ENCODE measurements around the gene TBX1.
A peak's percentile ranks its signal among the peaks of the same experiment; 100 is the strongest.

Gene TBX1

DNA sequence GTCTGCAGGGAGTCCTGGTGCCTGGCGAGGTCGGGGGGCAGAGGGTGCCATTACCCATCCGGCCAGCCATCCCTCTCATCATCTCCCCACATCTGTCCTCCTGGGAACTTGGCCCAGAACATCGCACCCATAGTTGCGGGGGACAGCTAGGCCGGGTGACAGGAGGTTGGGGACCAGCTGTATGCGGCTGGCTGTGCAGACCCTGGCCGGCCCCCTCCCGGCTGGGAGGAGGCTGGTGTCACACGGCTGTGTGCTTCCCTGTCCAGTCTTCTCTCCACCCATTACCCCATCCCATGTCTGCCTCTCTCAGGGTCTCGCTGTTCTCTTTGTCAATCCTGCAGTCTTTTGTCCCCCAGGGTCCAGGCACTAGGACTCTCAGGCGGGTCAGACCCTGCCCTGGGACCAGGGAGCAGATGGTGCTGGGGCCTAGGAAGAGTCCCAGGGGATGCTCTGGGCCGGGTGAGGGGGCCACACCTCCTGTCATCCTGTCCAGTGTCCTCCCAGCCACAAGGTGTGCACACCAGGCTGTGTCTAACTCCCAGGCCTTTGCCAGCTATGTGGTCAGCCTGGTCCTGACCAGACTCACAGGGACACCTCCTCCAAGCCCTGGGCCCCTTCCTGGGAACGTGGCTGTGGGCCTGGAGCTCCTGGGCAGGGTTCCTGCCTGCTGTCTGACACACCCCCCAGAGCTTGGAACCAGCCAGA, 6.4 kb upstream of the TBX1 start:
- DNase-seq (ENCODE audit: low spot score), result no peak

DNA sequence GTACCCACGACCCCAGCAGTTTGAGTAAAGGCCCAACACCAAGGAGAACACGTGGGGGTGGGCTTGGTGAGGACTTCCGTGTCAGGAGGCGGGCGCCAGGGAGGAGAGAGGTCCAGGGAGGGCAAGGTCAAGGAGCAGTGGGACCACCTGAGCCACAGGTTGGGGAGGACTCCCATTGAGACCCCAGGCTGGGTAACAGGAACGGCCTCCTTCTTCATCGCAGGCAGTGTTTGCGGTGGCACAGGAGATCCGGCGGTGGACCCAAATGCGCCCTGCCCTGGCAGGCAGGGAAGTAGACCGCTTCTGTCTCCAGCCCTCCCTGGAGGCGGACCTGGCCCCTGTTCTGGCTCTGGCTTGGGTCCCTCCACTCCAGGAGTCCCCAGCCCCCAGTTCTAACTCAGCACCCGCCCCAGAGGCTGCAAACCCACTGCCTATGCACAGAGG, 5.9 kb upstream of the TBX1 start:
- no peak for DNase-seq (ENCODE audit: low spot score)

DNA sequence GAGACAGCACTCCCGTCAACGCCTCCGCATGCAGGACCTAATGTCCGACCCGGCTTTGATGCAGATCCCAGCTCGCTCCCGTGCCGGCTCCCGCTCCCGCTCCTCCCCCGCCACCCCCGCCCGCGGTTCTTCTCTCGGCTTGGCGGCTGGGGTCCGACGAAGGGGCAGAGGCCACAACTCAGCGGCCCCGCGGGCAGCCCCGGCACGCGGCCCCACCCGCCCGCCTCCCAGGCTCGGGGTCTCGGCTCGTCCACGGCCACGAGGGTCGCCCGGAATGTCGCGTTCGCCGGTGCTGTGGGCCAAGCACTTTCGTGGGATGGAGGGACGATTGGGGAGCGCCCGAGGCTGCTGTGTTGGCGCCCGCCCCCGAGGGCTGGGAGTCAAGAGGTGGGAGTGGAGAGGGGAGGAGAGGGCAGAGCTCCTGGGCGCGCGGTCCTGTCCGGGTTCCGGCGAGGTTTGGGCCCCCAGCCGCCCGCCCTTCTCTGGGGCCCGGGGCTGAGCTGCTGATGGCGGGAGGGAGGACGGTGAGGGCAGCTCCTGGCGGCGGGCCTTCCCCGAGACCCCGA, 5.3 kb upstream of the TBX1 start:
- DNase-seq (ENCODE audit: low spot score), result no peak

DNA sequence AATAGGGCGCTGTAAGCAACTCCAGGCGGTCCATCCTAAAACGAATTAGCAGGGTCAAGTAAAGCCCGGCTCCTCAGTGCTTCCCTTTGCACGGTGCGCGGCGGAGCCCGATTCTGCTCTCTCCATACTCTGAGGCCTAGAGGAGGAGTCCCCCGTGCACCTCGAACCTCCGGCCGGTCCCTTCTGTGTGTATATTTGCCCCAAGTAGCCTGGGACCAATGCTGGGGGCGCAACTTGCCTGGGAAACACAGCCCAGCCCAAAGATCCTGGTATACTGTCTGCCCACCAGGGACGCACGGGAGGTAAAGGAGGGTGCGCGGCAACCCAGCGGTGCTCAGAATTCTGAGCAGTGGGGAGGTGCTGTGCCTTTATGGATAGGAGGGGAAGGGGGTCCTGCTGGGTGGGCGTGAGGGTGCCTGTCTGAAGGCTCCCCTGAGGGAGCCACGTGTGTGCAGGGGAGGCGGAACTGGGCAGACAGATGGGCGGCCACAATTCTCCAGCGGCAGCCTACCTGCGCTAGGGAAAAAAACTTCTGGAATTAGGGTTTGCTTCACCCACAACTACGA, 4.8 kb upstream of the TBX1 start:
- no peak for DNase-seq (ENCODE audit: low spot score)

DNA sequence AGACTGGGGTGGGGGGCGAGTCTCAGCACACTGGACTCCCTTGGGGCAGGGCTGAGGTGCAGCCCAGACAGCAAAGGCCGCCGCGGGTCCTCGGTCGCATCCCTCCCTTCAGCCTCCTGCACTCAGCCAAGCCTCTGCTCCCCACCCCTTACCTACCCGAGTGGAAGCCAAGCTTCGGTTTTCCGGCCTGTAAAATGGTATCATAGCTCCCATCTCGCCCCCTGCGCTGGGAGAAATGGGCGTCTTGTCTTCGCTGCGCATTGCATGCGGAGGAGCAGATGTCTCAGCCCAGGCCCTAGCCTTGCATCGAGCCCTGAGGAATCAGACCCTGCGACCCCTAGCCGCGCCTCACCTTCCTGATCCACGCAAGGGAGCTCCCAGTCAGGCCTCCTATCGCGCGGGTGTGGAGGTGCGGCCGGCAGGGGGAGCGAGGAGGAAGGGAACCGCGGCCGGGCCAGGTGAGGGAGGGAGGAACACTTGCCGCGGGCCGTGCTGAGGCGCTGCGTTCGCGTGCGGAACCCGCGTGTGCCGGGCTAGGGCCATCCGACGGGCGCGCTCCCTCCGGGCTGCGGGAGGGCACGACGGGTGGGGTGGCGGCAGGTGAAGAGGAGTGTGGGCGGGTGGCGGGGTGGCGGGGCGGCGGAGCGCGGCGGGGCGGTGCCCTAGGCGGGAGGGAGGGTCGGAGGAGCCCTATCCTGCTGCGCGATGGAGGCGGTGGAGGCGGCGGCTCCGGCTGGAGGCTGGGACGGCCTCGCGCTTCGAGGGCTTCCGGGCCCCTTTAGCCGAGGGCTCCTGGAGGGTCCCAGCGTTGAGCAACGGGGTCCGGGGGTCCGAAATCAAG, 4.1 kb upstream of the TBX1 start:
- DNase-seq (ENCODE audit: low spot score), result peak; percentile 98

DNA sequence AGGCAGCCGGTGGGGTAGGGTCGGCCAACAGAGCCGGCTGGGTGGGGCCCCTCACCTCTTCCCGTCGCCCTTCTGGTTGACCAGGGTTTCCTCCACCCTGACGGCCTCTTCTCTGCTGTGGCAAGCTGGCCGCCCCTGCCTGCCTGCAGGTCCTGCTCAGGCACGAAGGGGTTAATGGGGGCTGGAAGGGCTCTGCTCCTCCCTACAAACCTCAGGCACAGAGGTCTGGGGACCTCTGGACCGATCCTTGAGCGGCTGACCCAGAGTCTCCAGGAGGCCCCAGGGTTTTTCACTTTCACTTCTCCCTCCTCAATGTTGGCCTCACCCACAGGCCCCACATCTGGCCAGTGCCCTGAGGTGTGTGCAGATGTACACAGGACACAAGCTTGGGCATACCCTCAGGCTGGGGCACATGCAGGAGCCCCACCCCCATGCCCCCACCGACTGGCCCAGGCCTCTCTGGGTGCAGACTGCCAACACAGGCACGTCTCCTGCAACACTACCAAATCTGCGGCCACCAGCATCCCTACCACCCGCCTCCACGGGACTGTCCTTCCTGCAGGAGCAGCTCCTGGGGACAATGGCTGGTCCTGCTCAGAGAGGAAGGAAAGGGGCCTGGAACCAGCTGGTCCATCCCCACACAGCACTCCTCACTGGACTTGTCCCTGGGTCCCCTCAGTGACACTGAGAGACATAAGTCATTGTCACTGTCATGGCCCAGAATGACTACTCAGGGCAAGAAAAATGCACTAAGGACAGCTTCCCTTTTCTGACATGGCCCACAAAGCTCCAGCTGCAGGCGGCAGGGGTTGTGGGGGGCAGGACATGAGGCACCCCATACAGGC, 3.2 kb upstream of the TBX1 start:
- peak; percentile 58 for DNase-seq (ENCODE audit: low spot score)

DNA sequence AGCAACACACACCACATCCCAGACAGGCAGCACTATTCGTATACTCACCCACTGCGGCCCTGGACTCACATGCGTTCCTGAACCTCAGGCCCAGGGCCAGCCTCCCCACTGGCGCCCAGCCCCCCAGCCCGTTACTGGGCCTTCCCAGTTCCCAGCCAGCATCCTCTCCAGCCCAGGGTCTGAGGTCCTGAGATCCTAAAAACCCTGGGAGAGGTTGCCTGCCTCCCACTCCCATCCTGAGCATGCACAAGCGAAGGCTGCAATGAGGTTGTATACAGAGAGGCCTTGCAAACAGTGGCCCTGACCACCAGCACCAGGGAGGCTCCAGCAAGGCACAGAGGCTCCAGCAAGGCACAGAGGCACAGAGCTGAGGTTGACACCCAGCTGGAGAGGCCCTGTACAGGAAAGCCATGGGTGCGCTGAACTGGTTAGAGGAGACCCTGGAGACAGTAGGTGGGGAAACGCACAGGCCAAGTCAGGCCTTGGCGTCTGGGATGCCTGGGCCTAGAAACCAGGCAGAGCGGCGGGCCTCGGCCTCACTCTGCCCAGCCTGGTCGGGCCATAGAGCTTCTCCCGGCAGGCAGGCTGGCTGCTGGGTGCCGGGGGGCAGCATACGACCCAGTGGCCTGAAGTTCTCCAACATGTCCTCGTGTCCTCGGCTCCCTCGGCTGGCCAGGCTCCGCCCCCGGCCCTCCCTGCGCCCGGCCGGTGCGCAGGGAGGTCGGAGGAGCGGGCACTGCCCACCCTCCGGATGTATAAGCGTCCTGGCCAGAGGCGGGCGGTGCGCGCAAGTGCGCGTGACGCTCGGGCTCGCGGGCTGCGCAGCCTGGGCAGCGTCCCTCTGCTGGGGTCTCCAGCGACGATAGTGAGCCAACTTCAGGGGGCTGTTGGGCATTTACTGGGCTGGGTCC, 2.3 kb upstream of the TBX1 start:
- peak; percentile 49 for DNase-seq (ENCODE audit: low spot score)

DNA sequence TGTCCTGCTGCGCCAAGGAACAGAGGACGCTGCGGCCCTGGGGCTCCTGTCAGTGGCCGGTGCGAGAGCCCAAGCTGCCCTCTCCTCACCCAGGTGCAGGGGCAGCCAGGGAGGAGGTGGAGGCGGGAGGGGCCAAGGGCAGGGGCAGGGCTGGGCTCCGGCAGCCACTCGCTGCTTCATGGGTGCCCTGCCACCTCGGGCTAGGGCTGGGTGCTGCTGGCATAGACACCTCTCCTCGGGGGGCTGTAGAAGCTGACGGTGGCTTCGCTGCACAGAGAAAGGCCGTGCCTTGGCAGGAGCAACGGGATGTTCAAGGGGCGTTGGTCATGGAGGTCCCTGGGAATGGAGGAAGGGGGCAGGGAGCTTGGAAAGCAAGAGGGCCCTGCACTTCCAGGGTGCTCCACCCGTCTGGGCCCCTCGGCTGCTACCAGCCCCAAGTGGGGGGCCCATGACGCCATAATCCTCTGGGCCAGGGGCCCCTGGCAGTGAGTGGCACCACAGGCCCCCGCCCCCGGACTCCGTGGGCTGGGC, 1.6 kb upstream of the TBX1 start:
- DNase-seq (ENCODE audit: low spot score), result no peak

DNA sequence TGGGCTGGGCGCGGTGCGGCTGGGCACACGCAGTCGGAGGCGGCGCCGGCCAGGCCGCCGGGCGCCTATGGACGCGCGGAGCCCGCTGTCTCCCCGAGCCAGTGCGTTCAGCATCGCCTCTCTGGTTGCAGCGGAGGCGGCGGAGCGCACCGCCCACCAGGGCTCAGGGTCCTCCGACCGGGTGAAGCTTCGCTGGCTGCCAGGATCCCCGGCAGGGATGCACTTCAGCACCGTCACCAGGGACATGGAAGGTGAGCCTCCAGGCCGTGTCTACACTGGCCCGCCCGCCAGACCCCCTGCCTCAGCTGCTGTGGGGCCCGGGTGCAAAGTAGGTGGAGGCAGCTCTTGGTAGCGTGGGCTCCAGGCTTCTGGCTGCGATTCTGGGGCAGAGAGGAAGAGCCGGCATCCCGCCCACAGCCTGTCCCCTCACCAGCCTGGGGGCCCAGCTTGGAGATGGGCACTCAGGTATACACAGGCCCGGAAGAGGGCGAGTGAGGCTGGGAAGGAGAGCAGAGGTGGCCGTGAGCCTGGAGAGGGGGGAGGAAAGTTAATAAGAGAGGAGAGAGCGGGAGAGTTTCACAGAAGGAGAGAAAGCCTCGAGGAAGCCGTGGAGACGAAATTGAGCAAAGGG, 1.0 kb upstream of the TBX1 start:
- no peak for DNase-seq (ENCODE audit: low spot score)

DNA sequence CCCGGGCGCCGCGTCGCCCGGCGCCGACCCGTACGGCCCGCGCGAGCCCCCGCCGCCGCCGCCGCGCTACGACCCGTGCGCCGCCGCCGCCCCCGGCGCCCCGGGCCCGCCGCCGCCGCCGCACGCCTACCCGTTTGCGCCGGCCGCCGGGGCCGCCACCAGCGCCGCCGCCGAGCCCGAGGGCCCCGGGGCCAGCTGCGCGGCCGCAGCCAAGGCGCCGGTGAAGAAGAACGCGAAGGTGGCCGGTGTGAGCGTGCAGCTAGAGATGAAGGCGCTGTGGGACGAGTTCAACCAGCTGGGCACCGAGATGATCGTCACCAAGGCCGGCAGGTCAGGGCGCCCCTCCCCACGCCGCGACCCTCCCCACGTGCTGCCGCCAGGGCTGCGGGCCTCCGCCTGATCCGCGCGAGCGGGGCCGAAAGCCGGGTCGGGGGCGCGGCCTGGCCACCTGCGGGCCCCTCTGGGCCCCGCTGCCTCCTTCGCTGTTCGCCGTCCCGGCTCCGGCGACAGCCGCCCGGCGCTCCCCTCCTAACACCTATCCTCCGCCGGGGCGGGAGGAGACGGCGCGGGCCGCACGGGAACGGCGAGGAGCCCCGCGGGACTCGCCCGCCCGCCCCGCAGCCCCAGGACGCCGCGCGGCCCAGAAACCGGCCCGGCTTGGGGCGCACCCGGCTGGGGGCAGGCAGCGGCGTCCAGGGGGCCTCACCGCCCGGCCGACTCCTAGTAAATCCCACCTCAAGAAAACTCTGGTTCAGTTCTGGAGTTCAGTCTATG, 560 bp downstream of the TBX1 start:
- DNase-seq (ENCODE audit: low spot score), result no peak

DNA sequence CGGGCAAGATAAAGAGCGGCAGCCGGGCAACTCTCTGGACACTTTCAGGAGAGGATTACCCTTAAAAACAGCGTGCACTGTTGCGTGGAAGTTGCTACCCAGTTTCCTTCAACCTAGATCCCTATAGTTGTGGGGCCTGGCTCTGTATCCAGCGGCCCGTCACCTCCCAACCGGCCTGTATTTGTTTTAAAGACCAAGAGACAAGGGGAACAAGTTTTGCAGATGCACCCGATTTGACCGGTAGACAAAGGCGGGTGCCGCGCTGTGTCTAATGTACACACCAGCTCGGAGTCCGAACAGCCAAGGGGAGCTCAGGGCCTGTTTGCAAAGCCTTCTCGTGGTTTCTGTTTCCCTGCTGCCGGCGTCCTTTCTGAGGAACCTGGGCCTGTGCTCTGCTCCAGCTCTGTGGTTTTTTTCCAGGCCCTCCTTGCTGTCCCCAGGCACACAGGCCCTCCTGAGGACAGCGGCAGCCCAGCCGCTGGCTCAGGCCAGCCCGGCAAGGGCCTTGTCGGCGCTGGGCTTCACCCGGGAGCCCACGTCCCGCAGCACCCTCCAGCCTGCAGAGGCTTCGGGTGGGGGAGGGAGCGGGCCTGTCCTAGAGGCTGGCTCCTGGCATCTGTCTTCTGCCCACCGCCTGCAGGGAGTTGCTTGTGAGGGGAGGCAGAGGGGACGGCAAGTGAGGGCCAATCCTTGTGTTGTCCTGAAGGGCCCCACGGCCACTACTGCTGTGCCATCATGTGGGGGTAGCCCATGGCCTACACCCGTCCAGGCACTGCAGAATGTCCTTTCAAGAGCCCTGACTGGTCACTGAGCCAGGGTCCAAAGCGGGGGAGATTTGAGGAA, 1.4 kb downstream of the TBX1 start:
- peak; percentile 67 for DNase-seq (ENCODE audit: low spot score)

DNA sequence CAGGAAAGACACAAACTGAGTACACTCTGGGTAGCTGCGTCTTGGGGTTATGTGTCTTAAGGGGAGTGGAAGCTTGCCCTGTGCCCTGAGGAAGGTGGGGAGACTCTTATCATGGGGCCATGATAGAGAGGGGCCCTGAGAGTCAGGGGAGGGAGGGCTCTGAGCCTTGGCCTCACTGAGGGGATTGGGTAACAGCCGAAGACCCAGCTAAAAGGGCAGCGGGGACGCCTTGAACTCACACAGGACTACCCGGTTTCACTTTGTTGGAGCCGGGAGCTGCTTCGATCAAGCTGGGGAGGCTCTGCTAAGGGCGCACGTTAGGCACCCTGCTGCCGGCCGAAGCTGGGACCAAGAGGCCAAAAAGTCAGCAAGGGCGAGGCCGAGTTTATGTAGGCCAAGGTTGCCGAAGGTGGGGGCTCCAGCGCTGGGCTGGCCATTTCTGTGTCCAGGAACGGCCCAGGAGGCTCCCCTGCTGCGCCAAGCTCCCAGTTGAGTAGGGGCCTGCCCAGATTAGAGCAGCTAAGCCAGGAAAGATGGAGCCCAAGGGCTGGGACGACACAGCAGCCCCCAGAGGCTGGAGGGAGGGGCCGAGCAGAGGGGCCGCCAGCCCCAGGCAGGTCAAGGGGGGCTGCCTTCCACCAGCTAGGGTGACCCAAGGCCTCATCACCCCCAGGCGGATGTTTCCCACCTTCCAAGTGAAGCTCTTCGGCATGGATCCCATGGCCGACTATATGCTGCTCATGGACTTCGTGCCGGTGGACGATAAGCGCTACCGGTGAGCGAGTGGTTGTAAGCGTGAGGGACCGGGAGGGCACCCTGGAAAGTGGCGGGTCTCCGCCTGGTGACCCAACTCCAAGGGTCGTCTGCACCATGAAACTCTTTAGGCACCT, 2.2 kb downstream of the TBX1 start:
- DNase-seq (ENCODE audit: low spot score), result no peak

DNA sequence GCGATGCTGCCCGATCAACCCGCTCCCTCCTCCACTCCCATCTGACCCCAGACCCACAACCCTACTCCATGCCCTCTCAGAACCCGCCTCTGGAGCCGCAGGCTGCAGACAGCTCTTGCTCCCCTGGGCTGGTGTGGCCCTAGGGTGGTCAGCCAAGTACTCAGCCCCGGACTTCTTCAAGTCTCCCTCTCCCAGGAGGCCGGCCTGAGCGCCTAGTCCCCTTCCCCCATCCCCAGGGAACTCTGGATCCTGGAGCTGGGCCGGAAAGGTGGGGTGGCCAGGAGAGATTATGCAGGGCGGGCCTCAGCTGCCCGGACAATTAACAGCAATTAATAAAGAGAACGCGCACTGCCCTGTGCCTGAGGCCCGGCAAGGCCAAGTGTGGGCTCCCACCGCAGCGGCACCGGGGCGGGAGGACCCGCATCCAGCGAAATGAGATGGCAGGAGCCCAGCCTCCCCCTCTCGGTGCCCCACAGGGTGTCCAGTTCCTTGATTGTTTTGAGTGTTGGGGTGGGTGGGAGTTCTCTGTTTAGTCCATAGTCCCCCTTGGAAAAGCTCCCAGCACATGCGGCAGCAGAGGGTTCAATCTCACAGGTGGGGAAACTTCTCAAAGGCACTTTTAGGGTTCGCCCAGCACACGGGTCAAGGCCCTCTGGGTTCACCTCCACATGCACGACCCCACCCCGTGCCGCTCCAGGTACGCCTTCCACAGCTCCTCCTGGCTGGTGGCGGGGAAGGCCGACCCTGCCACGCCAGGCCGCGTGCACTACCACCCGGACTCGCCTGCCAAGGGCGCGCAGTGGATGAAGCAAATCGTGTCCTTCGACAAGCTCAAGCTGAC, 3.1 kb downstream of the TBX1 start:
- no peak for DNase-seq (ENCODE audit: low spot score)

DNA sequence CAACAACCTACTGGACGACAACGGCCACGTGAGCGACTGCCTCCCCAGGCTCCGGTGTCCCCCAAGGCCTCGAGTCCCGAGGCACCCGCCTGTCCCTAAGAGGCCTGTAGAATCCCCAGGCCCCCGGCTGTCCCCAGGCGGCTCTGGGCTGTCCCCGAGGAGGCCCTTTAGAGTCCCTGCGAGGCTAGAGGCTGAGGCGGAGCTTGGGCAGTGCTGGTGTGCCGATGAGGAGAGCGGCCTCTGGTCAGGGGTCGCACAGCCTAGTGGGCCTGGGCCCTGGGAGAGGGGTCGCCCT, 3.7 kb downstream of the TBX1 start:
- DNase-seq (ENCODE audit: low spot score), result no peak

DNA sequence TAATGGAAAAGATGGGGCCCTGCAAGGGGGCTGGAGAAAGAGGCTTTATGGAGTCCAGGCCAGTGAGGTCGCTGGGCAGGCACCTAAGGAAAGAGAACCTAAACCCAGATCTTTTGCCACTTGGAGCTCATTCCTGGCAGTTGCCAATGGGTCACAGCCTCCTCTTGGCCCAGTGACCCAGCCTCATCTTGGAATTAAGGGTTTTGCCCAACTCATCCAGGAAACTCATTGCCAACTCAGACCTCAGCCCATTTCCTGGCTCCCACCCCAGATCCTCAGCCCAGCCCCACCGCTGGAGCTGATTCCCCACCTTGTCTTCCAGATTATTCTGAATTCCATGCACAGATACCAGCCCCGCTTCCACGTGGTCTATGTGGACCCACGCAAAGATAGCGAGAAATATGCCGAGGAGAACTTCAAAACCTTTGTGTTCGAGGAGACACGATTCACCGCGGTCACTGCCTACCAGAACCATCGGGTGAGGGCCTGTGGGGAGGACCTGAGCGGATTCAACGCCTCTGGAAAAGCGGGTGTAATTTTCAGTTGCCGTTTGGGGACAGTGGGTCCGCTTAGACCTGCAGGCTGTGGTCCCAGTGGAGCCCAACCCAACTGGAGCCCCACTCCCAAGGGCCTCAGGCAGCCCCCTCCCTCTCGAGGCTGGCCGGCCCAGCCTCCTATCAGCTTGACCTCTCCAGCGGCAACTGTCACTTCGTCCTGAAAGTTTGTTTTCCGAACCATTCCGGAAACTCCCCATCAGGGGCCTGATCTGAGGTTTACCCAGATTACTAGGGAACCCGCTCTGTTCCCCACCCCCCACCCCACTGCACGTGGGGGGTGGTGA, 4.3 kb downstream of the TBX1 start:
- DNase-seq (ENCODE audit: low spot score), result no peak

Data from HuH-7 (cell line).